ENCODE measurements around the gene ZCCHC9. TPM values are rescaled to one million over a fixed set of nuclear protein-coding genes. Genes with fewer than 3 reads are reported as not detected.

ZCCHC9 gene
- total RNA-seq, 4 donors from 2014 or later = 10.0 to 36.2 (median 28.2) TPM

GRCh38 chr5:81345411-81346003, 44.1 kb downstream of the ZCCHC9 start:
- DNase-seq = no peak
- Histone ChIP-seq H3K27me3 (no peaks in the 10 kb centered on the region), H3K27ac (no peak overlapping the region), H3K4me1 (no peaks in the 10 kb centered on the region), H3K9me3 (no peaks in the 10 kb centered on the region), H3K4me3 (no peak overlapping the region), H3K36me3 (no peaks in the 10 kb centered on the region)
- TF ChIP-seq POLR2A (IDR thresholded peaks at IDR 0.05) = no peak
- no peak for TF ChIP-seq CTCF (IDR thresholded peaks at IDR 0.05)
- intact Hi-C loops (cut with DNase I; ENCODE audit: low total_unique reads) = no loop called here

GRCh38 chr5:81349161-81349560, 47.8 kb downstream of the ZCCHC9 start:
- DNase-seq = no peak
- intact Hi-C loops (cut with DNase I; ENCODE audit: low total_unique reads) = no loop called here
- no peaks in the 10 kb centered on the region for H3K27me3 ChIP-seq
- TF ChIP-seq CTCF (IDR thresholded peaks at IDR 0.05) = no peak
- no peak for TF ChIP-seq POLR2A (IDR thresholded peaks at IDR 0.05)
- H3K4me1 ChIP-seq = no peaks in the 10 kb centered on the region
- H3K9me3 ChIP-seq = no peaks in the 10 kb centered on the region
- H3K4me3 ChIP-seq = no peak overlapping the region
- no peak overlapping the region for H3K27ac ChIP-seq
- H3K36me3 ChIP-seq = no peaks in the 10 kb centered on the region

GRCh38 chr5:81350507-81350906, 49.1 kb downstream of the ZCCHC9 start:
- Histone ChIP-seq H3K4me3 (no peak overlapping the region), H3K4me1 (no peaks in the 10 kb centered on the region), H3K27me3 (no peaks in the 10 kb centered on the region), H3K36me3 (no peaks in the 10 kb centered on the region), H3K9me3 (no peaks in the 10 kb centered on the region), H3K27ac (no peak overlapping the region)
- no peak for TF ChIP-seq POLR2A (IDR thresholded peaks at IDR 0.05)
- TF ChIP-seq CTCF (IDR thresholded peaks at IDR 0.05) = no peak
- intact Hi-C loops (cut with DNase I; ENCODE audit: low total_unique reads) = no loop called here
- DNase-seq = no peak

- Histone ChIP-seq H3K9me3 (no peaks in the 10 kb centered on the region), H3K36me3 (no peaks in the 10 kb centered on the region), H3K4me3 (no peak overlapping the region), H3K27ac (no peak overlapping the region), H3K27me3 (no peaks in the 10 kb centered on the region), H3K4me1 (no peaks in the 10 kb centered on the region)
- intact Hi-C loops (cut with DNase I; ENCODE audit: low total_unique reads) = no loop called here
- no peak for DNase-seq
- TF ChIP-seq CTCF (IDR thresholded peaks at IDR 0.05) (no peak), POLR2A (IDR thresholded peaks at IDR 0.05) (no peak)
These were observed 51.8 kb downstream of the ZCCHC9 start for GRCh38 chr5:81353189-81353588.

GRCh38 chr5:81354093-81354492, 52.7 kb downstream of the ZCCHC9 start:
- Histone ChIP-seq H3K4me3 (no peak overlapping the region), H3K9me3 (no peaks in the 10 kb centered on the region), H3K27me3 (no peaks in the 10 kb centered on the region), H3K27ac (no peak overlapping the region), H3K36me3 (no peaks in the 10 kb centered on the region), H3K4me1 (no peaks in the 10 kb centered on the region)
- intact Hi-C loops (cut with DNase I; ENCODE audit: low total_unique reads) = no loop called here
- TF ChIP-seq CTCF (IDR thresholded peaks at IDR 0.05) (no peak), POLR2A (IDR thresholded peaks at IDR 0.05) (no peak)
- no peak for DNase-seq

All from uterus (tissue), 4 donors.